ENCODE data around the gene FBXL5.
"Not testable (repeated sequence)": the region's sequence is repeated elsewhere in the genome, so short reads cannot be mapped to it uniquely, and the experiment has no call there.

DNA sequence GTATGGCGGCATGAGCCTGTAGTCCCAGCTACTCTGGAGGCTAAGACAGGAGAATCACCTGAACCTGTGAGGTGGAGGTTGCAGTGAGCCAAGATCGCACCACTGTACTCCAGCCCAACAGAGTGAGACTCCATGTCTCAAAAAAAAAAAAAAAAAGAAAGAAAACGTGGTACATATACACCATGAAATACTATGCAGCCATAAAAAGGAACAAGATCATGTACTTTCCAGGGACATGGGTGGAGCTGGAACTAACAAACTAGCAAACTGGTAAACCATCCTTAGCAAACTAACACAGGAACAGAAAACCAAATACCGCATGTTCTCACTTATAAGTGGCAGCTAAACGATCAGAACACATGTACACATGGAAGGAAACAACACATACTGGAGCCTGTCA lies 37.8 kb downstream of the FBXL5 start:
- TF ChIP-seq, protein P1, sequence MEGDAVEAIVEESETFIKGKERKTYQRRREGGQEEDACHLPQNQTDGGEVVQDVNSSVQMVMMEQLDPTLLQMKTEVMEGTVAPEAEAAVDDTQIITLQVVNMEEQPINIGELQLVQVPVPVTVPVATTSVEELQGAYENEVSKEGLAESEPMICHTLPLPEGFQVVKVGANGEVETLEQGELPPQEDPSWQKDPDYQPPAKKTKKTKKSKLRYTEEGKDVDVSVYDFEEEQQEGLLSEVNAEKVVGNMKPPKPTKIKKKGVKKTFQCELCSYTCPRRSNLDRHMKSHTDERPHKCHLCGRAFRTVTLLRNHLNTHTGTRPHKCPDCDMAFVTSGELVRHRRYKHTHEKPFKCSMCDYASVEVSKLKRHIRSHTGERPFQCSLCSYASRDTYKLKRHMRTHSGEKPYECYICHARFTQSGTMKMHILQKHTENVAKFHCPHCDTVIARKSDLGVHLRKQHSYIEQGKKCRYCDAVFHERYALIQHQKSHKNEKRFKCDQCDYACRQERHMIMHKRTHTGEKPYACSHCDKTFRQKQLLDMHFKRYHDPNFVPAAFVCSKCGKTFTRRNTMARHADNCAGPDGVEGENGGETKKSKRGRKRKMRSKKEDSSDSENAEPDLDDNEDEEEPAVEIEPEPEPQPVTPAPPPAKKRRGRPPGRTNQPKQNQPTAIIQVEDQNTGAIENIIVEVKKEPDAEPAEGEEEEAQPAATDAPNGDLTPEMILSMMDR (conservative IDR thresholded peaks at IDR 0.05 in 1 of 2, IDR thresholded peaks at IDR 0.05 in 1 of 2; ENCODE audit: low read depth in 1 of 2, low read length in 2 of 2) = not testable (repeated sequence)
- not testable (repeated sequence) for TF ChIP-seq EZH2 (IDR thresholded peaks at IDR 0.05; ENCODE audit: low read length, missing control alignments)

Measured in fibroblast of lung (primary cell).